ENCODE measurements around the gene TGFA.

DNA sequence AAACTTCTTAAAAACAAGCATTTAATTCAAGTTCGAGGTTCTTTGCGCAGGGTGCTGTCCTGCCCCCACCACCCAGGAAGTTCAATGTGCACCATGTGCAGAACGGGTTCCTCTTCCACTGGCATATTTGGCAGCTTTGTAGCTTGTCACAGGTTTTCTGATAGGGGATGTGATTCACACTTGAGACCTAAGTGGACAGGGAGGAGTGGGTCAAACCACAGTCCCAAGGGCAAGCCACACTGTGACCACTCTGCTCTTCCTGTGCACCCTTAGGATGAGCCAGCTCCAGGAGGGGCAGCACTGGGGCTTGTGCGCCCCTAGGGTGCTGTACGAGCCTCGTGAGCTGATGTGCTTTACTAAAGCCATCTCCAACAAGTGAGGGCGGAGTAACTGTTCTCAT, 82.5 kb downstream of the TGFA start:
- TF ChIP-seq, protein P1, sequence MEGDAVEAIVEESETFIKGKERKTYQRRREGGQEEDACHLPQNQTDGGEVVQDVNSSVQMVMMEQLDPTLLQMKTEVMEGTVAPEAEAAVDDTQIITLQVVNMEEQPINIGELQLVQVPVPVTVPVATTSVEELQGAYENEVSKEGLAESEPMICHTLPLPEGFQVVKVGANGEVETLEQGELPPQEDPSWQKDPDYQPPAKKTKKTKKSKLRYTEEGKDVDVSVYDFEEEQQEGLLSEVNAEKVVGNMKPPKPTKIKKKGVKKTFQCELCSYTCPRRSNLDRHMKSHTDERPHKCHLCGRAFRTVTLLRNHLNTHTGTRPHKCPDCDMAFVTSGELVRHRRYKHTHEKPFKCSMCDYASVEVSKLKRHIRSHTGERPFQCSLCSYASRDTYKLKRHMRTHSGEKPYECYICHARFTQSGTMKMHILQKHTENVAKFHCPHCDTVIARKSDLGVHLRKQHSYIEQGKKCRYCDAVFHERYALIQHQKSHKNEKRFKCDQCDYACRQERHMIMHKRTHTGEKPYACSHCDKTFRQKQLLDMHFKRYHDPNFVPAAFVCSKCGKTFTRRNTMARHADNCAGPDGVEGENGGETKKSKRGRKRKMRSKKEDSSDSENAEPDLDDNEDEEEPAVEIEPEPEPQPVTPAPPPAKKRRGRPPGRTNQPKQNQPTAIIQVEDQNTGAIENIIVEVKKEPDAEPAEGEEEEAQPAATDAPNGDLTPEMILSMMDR (conservative IDR thresholded peaks at IDR 0.05; ENCODE audit: low read length) = no peak
- no peak for TF ChIP-seq EZH2phosphoT487 (IDR thresholded peaks at IDR 0.05; ENCODE audit: borderline replicate concordance)
